ENCODE results near the gene OSBPL6.

- no peak for TF ChIP-seq CTCF (conservative IDR thresholded peaks at IDR 0.05 in 1 of 2, IDR thresholded peaks at IDR 0.05 in 1 of 2; ENCODE audit: extremely low read depth in 1 of 2, insufficient read depth in 1 of 2, low read depth in 1 of 2, low read length in 2 of 2)
- no peak for TF ChIP-seq EZH2 (IDR thresholded peaks at IDR 0.05; ENCODE audit: borderline replicate concordance, low read length)
Observed at GRCh38 chr2:178270338-178270737, 76.0 kb downstream of the OSBPL6 start.
